ENCODE results near the gene MYL6. TPM values are rescaled to one million over a fixed set of nuclear protein-coding genes. Genes with fewer than 3 reads are reported as not detected.

The MYL6 gene
- total RNA-seq, 1 experiment from 2014 or later = 3,182 TPM

DNA sequence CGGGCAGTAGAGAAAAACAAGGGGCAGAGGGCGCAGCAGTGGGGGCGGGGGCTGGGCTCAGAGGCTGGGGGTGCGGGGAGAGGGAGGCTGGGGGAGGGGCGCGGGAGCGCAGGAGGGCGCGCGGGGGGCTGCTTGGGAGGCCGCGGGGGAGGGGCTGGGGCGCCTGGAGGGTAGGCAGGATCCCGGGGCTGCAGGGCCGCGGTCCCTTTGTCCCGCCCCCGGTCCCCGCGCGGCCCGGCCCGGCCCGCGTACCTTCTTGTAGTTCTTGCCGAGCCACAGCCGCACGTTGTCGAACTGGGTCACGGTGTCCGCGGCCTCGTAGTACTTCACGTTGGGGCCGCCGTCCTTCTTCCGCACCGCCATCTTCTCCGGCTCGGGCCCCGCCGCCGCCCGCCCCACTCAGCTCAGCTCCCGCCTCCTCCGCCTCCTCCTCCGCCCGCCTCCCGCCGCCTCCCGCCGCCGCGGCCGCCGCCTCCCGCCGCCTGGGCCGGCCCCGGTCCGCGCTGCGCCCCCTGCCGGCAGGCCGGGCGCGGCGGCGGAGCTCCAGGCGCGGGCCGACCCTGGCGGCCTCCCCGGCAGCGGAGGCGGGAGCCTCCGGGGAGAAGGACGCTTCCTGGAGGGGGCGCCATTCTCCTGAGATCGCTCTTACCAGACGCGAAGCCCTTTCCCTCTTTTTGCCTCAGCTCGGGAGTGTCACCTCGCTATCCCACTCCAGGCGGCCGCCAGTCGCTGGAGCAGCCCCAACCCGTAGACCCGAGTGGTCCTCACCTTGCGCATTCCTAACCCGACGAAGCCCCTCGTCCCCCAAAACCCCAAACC is 31.1 kb downstream of the MYL6 start, which contains the start of gene SMARCC2:
SMARCC2 (minus strand) TSS at position 385 of the 819 bp plus-strand sequence; CDS start at position 363, 22 bp downstream.
- peak; percentile 75 for DNase-seq (ENCODE audit: low read depth)

DNA sequence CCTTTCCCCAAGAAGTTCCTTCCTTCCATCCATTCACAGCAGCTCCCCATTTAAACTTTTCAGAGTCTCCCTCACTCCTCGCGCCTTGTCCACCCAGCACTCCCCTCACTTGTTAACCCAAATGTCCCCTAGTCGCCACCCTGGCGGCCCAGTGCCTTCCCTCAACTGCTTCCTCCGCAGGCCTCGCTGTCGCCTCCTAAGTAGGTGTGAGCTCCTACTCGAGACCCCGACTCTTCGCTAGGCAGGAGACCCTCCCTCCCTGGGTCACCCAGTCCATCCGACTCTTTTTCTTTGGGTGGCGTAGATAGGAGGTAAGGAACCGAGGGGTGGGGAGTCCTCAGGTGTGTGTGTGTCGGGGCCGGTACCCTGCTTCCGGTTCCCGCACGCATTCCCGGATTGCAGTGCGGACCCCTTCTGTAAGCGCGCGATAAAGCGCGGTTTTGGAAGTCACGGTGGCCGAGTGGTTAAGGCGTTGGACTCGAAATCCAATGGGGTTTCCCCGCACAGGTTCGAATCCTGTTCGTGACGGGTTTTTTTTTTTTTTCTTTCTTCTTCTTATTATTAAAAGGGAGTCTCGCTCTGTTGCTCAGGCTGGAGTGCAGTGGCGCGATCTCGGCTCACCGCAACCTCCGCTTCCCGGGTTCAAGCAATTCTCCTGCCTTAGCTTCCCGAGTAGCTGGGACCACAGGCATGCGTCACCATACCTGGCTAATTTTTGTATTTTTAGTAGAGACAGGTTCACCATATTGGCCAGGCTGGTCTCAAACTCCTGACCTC is 31.9 kb downstream of the MYL6 start:
- peak; percentile 70 for DNase-seq (ENCODE audit: low read depth)

DNA sequence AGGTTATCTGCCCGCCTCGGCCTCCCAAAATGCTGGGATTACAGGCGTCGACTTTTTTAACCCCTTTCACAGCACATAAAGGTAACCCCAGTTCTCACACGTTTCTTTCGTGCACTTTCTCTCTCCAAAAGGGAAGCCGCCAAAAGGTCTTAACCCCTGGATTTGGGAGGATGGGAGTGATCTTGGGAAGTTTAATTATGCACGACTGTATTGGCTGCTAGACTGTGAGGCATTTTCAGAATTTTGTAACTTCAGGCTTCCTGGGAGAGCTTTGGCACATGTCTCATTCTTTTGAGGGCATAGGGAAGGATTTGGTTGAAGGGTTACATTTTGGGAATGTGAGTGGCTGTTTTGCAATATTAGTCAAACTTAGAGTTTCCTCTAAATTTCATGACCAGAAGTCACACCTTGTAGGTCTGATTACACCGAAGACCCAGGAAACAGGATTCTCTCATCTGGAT is 32.6 kb downstream of the MYL6 start:
- DNase-seq (ENCODE audit: low read depth) = no peak

DNA sequence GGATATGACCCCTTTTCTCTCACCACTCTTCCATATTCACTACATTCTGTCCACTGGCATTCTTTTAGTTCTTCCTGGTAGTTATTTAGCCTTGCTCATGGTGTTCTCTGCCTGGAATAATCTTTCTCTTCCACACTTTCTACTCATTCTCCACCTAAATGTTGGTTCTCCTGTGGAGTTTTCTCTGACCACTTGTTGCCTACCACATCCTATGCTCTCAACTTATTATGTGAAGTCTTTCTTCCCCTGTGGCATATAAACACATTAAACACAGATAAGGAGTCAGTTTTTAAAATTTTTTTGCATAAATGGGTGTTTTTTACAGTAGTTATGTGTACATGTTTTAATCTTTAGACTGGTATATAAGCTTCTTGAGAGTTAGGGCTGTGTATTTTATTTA is 34.4 kb downstream of the MYL6 start:
- DNase-seq (ENCODE audit: low read depth) = no peak

DNA sequence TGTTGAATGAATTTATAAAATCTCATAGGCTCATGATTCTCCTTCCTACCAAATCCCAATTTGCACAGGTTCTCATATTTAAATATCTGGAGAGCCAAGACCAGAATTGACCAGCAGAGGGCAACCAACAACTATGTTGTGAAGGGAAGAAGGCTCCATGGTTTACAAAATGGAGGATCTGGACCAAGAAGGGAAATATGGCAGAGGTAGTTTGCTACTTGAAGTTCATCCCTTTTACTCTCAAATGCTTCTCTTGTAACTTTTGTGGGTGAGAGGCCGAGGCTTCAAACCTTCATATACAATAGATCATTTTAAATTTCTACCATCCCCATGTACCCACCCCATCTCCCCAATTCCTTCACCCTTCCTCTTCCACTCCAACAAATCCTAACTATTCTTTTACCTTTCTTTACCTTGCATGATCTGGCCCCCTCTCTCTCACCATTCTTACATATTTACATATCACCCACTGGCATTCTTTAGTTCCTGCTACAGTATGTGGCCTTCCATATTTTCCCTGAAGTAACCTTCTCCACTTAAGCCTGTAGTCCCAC is 34.9 kb downstream of the MYL6 start:
- peak; percentile 76 for DNase-seq (ENCODE audit: low read depth)

DNA sequence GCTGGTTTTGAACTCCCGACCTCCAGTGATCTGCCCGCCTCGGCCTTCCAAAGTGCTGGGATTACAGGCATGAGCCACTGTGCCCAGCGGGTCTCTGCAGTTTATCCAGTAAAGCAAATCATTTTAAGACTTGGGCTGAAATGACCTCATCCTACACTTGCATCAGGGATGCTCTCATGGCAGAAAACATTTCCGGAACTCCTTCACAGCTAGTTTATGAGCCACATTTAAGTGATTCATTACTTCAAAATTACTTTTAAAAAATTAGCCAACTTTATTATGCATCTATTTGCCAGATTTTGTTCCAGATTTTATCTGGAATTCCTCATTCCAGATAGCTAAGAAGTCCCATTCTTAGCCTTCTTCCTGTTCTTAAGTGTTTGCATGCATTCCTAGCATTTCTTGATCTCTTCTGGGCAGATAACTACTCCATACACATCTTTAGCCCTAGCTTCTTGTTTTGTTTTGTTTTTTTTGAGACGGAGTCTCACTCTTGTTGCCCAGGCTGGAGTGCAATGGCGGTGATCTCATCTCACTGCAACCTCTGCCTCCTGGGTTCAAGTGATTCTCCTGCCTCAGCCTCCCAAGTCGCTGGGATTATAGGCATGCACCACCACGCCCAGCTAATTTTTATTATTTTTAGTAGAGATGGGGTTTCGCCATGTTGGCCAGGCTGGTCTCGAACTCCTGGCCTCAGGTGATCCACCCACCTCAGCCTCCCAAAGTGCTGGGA is 38.8 kb downstream of the MYL6 start:
- DNase-seq (ENCODE audit: low read depth) = peak; percentile 74

DNA sequence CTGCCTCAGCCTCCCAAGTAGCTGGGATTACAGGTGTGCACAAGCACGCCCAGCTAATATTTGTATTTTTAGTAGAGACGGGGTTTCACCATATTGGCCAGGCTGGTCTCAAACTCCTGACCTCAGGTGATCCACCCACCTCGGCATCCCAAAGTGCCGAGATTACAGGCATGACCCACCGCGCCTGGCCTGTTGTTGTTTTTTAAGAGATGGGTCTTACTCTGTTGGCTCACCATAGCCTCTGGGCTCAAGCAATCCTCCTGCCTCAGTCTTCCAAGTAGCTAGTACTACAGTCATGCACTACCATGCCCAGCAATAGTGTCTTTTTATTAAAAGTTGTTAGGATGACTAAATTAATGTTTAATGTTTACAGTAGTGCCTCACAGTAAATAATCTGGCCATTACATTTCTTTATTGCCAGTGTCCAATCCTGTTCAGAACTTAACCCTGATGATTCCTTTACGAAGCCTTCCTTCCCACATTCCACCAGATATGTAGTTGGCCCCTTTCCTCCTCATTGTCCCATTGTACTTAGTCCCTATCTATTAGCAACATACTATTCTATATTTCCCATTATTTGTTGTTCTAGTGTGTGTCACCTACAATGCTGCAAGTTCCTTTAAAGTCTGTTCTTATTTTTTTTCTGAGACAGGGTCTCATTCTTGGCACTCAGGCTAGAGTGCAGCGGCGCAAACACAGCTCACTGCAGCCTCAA is 39.9 kb downstream of the MYL6 start:
- DNase-seq (ENCODE audit: low read depth) = no peak

DNA sequence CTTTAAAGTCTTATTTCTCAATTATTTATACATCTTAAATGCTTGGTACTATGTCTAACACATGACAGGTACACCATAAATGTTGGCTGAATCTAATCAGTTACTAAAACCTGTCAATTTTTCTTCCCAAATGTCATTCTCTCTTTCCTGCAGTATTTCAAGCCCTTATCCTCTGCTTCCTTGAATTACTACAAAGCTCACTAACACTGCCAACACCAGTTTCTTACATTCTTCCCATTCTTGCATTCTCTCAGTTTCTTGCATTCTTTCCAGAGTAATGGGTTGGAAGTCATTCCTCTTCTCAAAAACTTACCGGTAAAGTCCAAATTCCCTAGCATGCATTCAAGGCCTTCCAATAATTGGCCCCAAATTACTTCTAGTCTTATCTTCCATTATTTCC is 40.7 kb downstream of the MYL6 start:
- no peak for DNase-seq (ENCODE audit: low read depth)

DNA sequence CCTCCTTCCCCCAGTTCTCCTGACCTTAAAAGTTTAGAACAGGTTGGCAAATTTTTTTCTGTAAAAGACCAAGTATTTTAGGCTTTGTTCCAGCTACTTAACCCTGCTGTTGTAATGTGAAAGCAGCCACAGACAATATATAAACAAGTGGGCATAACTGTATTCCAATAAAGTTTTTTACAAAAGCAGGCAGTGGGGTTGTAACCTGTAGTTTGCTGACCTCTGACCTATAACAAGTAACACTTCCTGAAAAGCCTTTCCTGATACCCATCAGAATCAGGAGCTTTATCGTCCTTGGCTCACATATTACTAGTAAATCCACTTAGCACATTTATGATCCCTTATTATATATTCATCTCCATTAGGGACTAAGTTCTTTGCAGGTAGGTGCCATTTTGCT is 44.2 kb downstream of the MYL6 start:
- no peak for DNase-seq (ENCODE audit: low read depth)

DNA sequence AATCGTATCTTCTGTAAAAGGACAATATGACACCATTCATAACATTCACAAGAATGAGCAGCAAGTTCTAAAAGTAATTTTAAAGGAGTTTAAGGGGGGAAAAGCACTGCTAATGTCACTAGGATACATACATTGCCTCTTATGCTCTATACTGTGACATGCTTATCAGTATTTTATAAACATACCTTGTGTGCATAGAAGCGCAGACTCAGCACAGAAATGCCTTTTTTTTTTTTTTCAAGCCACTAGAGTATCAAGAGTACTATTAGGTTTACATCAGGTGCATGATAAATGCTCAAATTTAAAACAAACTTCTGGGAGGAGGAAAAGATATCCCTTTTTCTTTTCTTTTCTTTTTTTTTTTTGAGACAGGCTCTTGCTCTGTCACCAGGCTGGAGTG is 44.7 kb downstream of the MYL6 start:
- no peak for DNase-seq (ENCODE audit: low read depth)

DNA sequence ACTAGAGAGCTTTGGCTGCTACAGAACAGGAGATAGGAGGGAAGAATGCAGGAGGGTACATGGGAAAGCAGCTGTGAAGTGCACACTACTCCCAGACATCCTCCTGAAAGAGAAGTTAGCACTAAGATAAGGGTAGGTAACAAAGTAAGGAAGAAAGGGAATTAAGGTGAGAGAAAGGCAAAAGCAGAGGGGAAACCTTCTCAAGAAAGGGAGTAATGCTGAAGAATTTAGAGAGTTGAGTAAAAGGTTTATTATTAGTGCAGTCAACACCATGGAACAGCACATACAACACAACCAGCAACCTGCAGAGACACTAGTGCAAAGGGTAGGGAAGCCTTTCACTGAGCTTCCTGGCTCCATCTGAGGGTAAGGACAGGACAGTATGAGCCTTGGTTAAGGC is 46.1 kb downstream of the MYL6 start:
- no peak for DNase-seq (ENCODE audit: low read depth)

DNA sequence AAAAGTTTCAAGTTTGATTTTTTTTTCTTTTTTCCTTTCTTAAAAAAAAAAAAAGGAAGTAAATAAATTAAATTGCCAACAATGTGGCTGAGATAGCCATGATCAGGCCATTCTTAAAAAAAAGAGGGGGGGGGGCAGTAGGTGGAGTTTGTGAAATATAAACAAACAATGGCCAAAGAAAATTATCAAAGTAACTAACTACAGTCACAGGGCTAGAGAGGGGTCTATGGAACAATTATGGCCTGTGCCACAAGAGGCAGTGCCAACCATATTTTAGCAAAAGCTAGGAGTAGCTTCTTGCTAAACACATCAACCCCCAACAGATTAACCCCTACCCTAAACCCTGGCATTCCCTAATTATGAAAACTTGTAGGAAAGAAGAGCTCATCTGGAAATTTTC is 47.3 kb downstream of the MYL6 start:
- no peak for DNase-seq (ENCODE audit: low read depth)

DNA sequence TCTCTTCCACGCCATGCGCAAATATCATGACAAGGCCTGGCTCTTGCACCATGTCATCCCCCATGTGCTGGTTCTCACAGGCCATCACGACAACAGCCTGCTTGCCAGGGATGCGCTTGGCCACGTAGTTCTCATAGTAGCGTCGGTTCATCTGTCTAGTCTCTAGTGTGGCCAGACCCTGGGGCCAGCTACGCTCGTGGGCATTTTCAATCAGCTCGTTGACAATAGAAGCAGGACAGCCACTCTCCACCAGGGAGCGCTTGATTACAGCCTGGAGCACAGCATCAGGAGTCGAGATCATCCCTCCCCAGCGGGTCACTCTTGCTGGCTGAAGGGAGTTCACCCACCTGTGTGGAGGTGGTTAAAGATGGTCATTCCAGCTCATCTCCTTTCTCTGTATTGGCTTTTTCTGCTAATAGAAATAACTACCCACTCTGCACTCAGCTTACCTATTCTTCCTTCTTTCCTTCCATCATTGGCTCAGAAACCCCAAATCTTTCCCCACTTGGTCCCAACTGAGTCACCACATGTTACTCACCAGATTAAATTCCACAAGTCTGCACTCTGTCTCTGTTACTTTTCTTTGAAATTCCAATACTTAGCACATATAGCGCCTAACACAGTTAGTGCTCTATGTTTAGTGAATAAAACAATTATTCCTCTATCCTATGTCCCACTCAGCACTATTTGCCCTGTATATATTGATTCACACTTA is 48.5 kb downstream of the MYL6 start:
- DNase-seq (ENCODE audit: low read depth) = peak; percentile 41

DNA sequence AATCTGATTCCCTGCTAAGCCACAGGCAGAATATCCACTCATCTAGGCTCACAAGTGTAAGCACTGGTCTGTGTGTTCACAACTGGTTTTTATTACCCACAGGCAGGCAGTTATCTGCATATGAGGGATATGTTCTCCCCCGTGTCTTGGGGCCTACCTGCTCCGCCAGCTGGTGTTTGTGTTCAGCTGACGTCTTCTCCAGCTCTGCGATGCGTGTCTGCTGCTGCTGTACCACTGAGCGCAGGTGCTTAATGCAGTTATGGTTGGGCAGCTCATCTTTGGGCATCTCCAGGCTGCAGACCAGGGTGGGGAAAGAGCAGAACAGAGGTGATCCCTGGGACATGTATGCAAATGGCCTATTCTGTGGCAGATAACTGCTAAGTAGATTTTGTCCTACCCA is 49.8 kb downstream of the MYL6 start:
- DNase-seq (ENCODE audit: low read depth) = no peak

Other genes starting within 250 kb of the MYL6 start
- 21.7 and 22.0 TPM in 2 replicates for gene PYM1, start 230.5 kb upstream of the MYL6 start, total RNA-seq (2014; rRNA removed; shearing (Covaris generic))
- gene DGKA, start 227.2 kb upstream of the MYL6 start, total RNA-seq (2014; rRNA removed; shearing (Covaris generic)) = 16.9 and 23.6 TPM in 2 replicates
- 0.84 and 1.1 TPM in 2 replicates for gene PMEL, start 192.3 kb upstream of the MYL6 start, total RNA-seq (2014; rRNA removed; shearing (Covaris generic))
- 54.7 and 85.4 TPM in 2 replicates for gene CDK2, start 191.5 kb upstream of the MYL6 start, total RNA-seq (2014; rRNA removed; shearing (Covaris generic))
- 39.2 and 45.1 TPM in 2 replicates for gene RAB5B, start 184.3 kb upstream of the MYL6 start, total RNA-seq (2014; rRNA removed; shearing (Covaris generic))
- gene SUOX, start 161.1 kb upstream of the MYL6 start, total RNA-seq (2014; rRNA removed; shearing (Covaris generic)) = 10.7 and 13.6 TPM in 2 replicates
- gene IKZF4, start 137.3 kb upstream of the MYL6 start, total RNA-seq (2014; rRNA removed; shearing (Covaris generic)) = 0.78 and 1.8 TPM in 2 replicates
- 1,489 and 2,299 TPM in 2 replicates for gene RPS26, start 116.4 kb upstream of the MYL6 start, total RNA-seq (2014; rRNA removed; shearing (Covaris generic))
- 3.0 and 5.4 TPM in 2 replicates for gene ERBB3, start 78.2 kb upstream of the MYL6 start, total RNA-seq (2014; rRNA removed; shearing (Covaris generic))
- gene PA2G4, start 53.8 kb upstream of the MYL6 start, total RNA-seq (2014; rRNA removed; shearing (Covaris generic)) = 184 and 190 TPM in 2 replicates
- 2,792 and 3,380 TPM in 2 replicates for gene RPL41, start 41.7 kb upstream of the MYL6 start, total RNA-seq (2014; rRNA removed; shearing (Covaris generic))
- gene ZC3H10, start 40.1 kb upstream of the MYL6 start, total RNA-seq (2014; rRNA removed; shearing (Covaris generic)) = 3.1 and 3.3 TPM in 2 replicates
- gene ESYT1, start 30.1 kb upstream of the MYL6 start, total RNA-seq (2014; rRNA removed; shearing (Covaris generic)) = 179 and 193 TPM in 2 replicates
- 62.7 and 64.5 TPM in 2 replicates for gene MYL6B, start 5.8 kb upstream of the MYL6 start, total RNA-seq (2014; rRNA removed; shearing (Covaris generic))
- gene SMARCC2, start 31.1 kb downstream of the MYL6 start, total RNA-seq (2014; rRNA removed; shearing (Covaris generic)) = 29.8 and 35.7 TPM in 2 replicates
- 31.4 and 37.7 TPM in 2 replicates for gene RNF41, start 63.6 kb downstream of the MYL6 start, total RNA-seq (2014; rRNA removed; shearing (Covaris generic))
- gene NABP2, start 66.0 kb downstream of the MYL6 start, total RNA-seq (2014; rRNA removed; shearing (Covaris generic)) = 68.1 and 72.1 TPM in 2 replicates
- 0.36 TPM in 1 of 2 replicates, not detected in the other for gene SLC39A5, start 71.7 kb downstream of the MYL6 start, total RNA-seq (2014; rRNA removed; shearing (Covaris generic))
- gene ANKRD52, start 100.0 kb downstream of the MYL6 start, total RNA-seq (2014; rRNA removed; shearing (Covaris generic)) = 8.7 and 10.6 TPM in 2 replicates
- gene COQ10A, start 108.6 kb downstream of the MYL6 start, total RNA-seq (2014; rRNA removed; shearing (Covaris generic)) = 7.6 and 10.1 TPM in 2 replicates
- gene CS, start 142.0 kb downstream of the MYL6 start, total RNA-seq (2014; rRNA removed; shearing (Covaris generic)) = 89.0 and 110 TPM in 2 replicates
- 102 and 114 TPM in 2 replicates for gene CNPY2, start 157.6 kb downstream of the MYL6 start, total RNA-seq (2014; rRNA removed; shearing (Covaris generic))
- 23.7 and 24.0 TPM in 2 replicates for gene PAN2, start 175.6 kb downstream of the MYL6 start, total RNA-seq (2014; rRNA removed; shearing (Covaris generic))
- gene IL23A, start 180.5 kb downstream of the MYL6 start, total RNA-seq (2014; rRNA removed; shearing (Covaris generic)) = 0.36 and 1.3 TPM in 2 replicates
- gene STAT2, start 201.7 kb downstream of the MYL6 start, total RNA-seq (2014; rRNA removed; shearing (Covaris generic)) = 56.0 and 65.0 TPM in 2 replicates
- gene APOF, start 204.5 kb downstream of the MYL6 start, total RNA-seq (2014; rRNA removed; shearing (Covaris generic)) = not detected in 2 replicates